Measurements from ENCODE around the gene ROMO1. TPM values are rescaled to one million over a fixed set of nuclear protein-coding genes. Genes with fewer than 3 reads are reported as not detected.

ROMO1 gene
- total and polyA plus RNA-seq, 8 donors = 101 to 651 (median 345) TPM

DNA sequence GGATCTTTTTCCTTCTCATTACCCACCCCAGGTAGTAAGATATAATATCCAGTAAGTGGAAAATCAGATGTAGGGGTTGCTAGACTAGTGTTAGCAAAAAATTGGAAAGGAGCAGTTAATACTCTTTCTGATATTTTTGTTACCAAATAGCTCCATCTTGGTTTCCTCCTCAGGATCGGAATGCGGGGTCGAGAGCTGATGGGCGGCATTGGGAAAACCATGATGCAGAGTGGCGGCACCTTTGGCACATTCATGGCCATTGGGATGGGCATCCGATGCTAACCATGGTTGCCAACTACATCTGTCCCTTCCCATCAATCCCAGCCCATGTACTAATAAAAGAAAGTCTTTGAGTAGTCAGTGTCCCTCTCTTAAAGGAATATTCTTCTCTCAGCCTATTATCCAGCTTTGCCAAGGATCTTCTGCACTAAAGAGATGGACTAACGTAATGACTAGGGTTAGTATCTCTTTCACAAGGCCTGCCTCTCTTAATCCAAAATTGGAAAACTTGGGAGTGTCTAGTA is 1.5 kb downstream of the ROMO1 start:
- Histone ChIP-seq H3K27me3 (no peaks in the 10 kb centered on the region), H3K9me3 (no peaks in the 10 kb centered on the region), H3K36me3 (peaks cover 31 to 59% (median 55%) of the 10 kb centered on the region in 4 donors), H3K4me1 (peaks cover 22 to 65% (median 44%) of the 10 kb centered on the region in 4 donors), H3K4me3 (peak overlapping the region in 1 of 4 donors; percentile 85), H3K27ac (peak overlapping the region in 3 of 5 donors; percentile 91 to 94 (median 92))
- TF ChIP-seq POLR2A (IDR thresholded peaks at IDR 0.05) = no peak
- no peak for TF ChIP-seq EP300 (IDR thresholded peaks at IDR 0.05)
- TF ChIP-seq, protein P1, sequence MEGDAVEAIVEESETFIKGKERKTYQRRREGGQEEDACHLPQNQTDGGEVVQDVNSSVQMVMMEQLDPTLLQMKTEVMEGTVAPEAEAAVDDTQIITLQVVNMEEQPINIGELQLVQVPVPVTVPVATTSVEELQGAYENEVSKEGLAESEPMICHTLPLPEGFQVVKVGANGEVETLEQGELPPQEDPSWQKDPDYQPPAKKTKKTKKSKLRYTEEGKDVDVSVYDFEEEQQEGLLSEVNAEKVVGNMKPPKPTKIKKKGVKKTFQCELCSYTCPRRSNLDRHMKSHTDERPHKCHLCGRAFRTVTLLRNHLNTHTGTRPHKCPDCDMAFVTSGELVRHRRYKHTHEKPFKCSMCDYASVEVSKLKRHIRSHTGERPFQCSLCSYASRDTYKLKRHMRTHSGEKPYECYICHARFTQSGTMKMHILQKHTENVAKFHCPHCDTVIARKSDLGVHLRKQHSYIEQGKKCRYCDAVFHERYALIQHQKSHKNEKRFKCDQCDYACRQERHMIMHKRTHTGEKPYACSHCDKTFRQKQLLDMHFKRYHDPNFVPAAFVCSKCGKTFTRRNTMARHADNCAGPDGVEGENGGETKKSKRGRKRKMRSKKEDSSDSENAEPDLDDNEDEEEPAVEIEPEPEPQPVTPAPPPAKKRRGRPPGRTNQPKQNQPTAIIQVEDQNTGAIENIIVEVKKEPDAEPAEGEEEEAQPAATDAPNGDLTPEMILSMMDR (IDR thresholded peaks at IDR 0.05) = no peak
- no peak for TF ChIP-seq POLR2AphosphoS5 (IDR thresholded peaks at IDR 0.05)
- WGBS, 5 donors = 91 to 95% (median 93%) methylated on average over 7 of the region's 7 CpGs
- intact Hi-C loops (cut with DNase I; ENCODE audit: low total_unique reads) = no loop called here
- DNase-seq = peak in 1 of 2 donors; percentile 18

- Histone ChIP-seq H3K9me3 (no peaks in the 10 kb centered on the region), H3K4me1 (peaks cover 22 to 70% (median 40%) of the 10 kb centered on the region in 4 donors), H3K36me3 (peaks cover 43 to 64% (median 62%) of the 10 kb centered on the region in 4 donors), H3K27ac (peak overlapping the region in 1 of 5 donors; percentile 91), H3K4me3 (no peak overlapping the region), H3K27me3 (no peaks in the 10 kb centered on the region)
- DNase-seq = no peak
- TF ChIP-seq POLR2A (IDR thresholded peaks at IDR 0.05) (no peak), EP300 (IDR thresholded peaks at IDR 0.05) (no peak), POLR2AphosphoS5 (IDR thresholded peaks at IDR 0.05) (no peak)
- TF ChIP-seq, protein P1 (IDR thresholded peaks at IDR 0.05) = no peak
- intact Hi-C loops (cut with DNase I; ENCODE audit: low total_unique reads) = no loop called here
- WGBS, 5 donors = 73 to 84% (median 82%) methylated on average over 12 of the region's 12 CpGs
Measured at GRCh38 chr20:35702051-35702823, 3.0 kb downstream of the ROMO1 start.

DNA sequence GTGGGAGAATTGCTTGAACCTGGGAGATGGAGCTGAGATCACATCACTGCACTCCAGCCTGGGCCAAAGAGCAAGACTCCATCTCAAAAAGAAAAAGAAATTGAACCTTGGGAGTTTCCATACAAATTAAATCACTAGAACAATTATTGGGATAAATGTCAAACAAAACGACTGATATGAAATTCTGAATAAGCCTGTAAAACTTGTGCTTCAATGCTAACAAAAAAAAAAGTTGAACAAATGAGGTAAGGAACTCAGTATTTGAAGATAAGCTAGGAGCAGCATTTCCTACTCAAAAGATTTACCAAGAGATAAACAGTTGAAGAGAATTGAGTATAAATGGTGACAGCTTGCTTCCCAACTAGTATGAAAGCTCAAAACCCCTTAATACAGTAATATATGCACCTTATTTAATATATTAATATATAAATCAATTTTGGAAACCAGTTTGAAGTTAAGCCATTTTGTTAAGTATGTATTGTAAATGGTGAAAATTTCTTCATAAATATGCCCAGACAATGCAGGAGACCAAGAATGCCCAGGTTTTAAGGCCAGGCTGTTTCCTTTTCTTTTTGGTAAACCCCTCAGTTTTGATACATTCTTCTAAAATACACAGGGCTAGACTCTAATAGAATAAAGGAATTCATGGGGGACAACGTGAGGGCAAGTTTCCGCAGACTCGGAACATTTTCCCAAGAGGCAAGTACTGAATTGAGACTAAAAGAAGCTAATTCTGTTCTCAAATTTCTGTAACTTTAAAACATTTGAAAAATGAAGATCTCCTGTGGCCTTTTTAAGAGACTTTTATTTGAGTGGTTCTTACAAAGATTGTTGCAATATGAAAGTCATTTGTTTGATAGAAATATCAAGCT is 3.9 kb downstream of the ROMO1 start:
- H3K27me3 ChIP-seq = no peaks in the 10 kb centered on the region
- no peaks in the 10 kb centered on the region for H3K9me3 ChIP-seq
- WGBS, 5 donors = 59 to 67% (median 62%) methylated on average over 4 of the region's 4 CpGs
- peaks cover 14 to 62% (median 33%) of the 10 kb centered on the region in 4 donors for H3K4me1 ChIP-seq
- no peak overlapping the region for H3K4me3 ChIP-seq
- intact Hi-C loops (cut with DNase I; ENCODE audit: low total_unique reads) = no loop called here
- no peak for TF ChIP-seq POLR2A (IDR thresholded peaks at IDR 0.05)
- TF ChIP-seq, protein P1 (IDR thresholded peaks at IDR 0.05) = no peak
- no peak for TF ChIP-seq POLR2AphosphoS5 (IDR thresholded peaks at IDR 0.05)
- TF ChIP-seq EP300 (IDR thresholded peaks at IDR 0.05) = no peak
- no peak overlapping the region for H3K27ac ChIP-seq
- H3K36me3 ChIP-seq = peaks cover 43 to 72% (median 70%) of the 10 kb centered on the region in 4 donors
- DNase-seq = no peak
